OCI-LY1 (cell line): Measurements from ENCODE around the gene SPC25.

ENCODE experiments used
- H2AFZ ChIP-seq: fragments of 200-600 bp; sonication (generic), shearing (Covaris generic); 2 replicates; pipeline ENCODE4 v1.6.0; 2014; ENCODE audit warnings: antibody characterized with exemption, mild to moderate bottlenecking, low read length
- H3F3A ChIP-seq: fragments of 200-600 bp; sonication (generic), shearing (Covaris generic); 2 replicates; pipeline ENCODE4 v1.6.0; 2014; ENCODE audit warnings: mild to moderate bottlenecking, antibody characterized with exemption, low read length, moderate library complexity; ENCODE audit not compliant: insufficient read depth
- H3K27ac ChIP-seq: fragments of 200-600 bp; sonication (generic); 2 replicates; pipeline ENCODE4 v1.5.1; 2014; ENCODE audit warnings: low read length, mixed run types, mild to moderate bottlenecking, low read depth; ENCODE audit not compliant: poor library complexity, severe bottlenecking
- H3K27me3 ChIP-seq: fragments of 200-600 bp; sonication (generic); 2 replicates; pipeline ENCODE4 v1.6.0; 2014; ENCODE audit warnings: antibody characterized with exemption, mild to moderate bottlenecking, low read length, moderate library complexity; ENCODE audit not compliant: insufficient read depth
- H3K36me3 ChIP-seq: fragments of 200-600 bp; sonication (generic); 2 replicates; pipeline ENCODE4 v1.6.1; 2014; ENCODE audit warnings: mild to moderate bottlenecking, antibody characterized with exemption, low read length, moderate library complexity, mixed read lengths; ENCODE audit not compliant: insufficient read depth
- H3K4me1 ChIP-seq: fragments of 200-600 bp; sonication (generic); 2 replicates; pipeline ENCODE4 v1.5.1; 2014; ENCODE audit warnings: mild to moderate bottlenecking, low read length, moderate library complexity; ENCODE audit not compliant: insufficient read depth, severe bottlenecking
- H3K4me2 ChIP-seq: fragments of 200-600 bp; sonication (generic), shearing (Covaris generic); 2 replicates; pipeline ENCODE4 v1.6.1; 2014; ENCODE audit warnings: low read length
- H3K4me3 ChIP-seq: fragments of 200-600 bp; sonication (generic); 2 replicates; pipeline ENCODE4 v1.5.1; 2014; ENCODE audit warnings: low read length, low read depth, mild to moderate bottlenecking, mixed read lengths; ENCODE audit not compliant: poor library complexity, severe bottlenecking
- H3K79me2 ChIP-seq: fragments of 200-600 bp; shearing (Covaris generic); 2 replicates; pipeline ENCODE4 v1.6.1; 2016; ENCODE audit warnings: mixed run types, low read length, mixed read lengths; ENCODE audit not compliant: insufficient read depth
- H3K9ac ChIP-seq: fragments of 200-600 bp; sonication (generic), shearing (Covaris generic); 2 replicates; pipeline ENCODE4 v1.6.1; 2014; ENCODE audit warnings: mild to moderate bottlenecking, low read length, mixed read lengths
- H3K9me2 ChIP-seq: fragments of 200-600 bp; sonication (generic), shearing (Covaris generic); 2 replicates; pipeline ENCODE4 v1.6.1; 2014; ENCODE audit warnings: low read depth, mild to moderate bottlenecking, low read length, mixed read lengths
- H3K9me3 ChIP-seq: fragments of 200-600 bp; shearing (Covaris generic); 2 replicates; pipeline ENCODE4 v1.6.1; 2014; ENCODE audit warnings: low read length, mixed read lengths
- H4K20me1 ChIP-seq: fragments of 200-600 bp; sonication (generic), shearing (Covaris generic); 2 replicates; pipeline ENCODE4 v1.6.0; 2016; ENCODE audit warnings: mild to moderate bottlenecking, low read length; ENCODE audit not compliant: insufficient read depth
- CTCF ChIP-seq: fragments of 200-600 bp; sonication (generic), shearing (Covaris generic); IDR thresholded peaks from 2 replicates; pipeline ENCODE4 v1.5.1; 2017; ENCODE audit warnings: mild to moderate bottlenecking, antibody characterized with exemption, low read length, moderate library complexity, mixed read lengths
- EZH2 ChIP-seq: fragments of 200-600 bp; sonication (generic), shearing (Covaris generic); IDR thresholded peaks from 2 replicates; pipeline ENCODE4 v1.8.0; 2017; ENCODE audit warnings: borderline replicate concordance, mixed run types, mild to moderate bottlenecking, antibody characterized with exemption, low read length, moderate library complexity, mixed read lengths

SPC25 gene

GRCh38 chr2:168850846-168851245 lies 39.4 kb downstream of the SPC25 start:
- Histone ChIP-seq H2AFZ (no peak overlapping the region), H3K79me2 (no peaks in the 10 kb centered on the region), H4K20me1 (no peaks in the 10 kb centered on the region), H3K4me2 (no peak overlapping the region), H3K9me2 (no peaks in the 10 kb centered on the region), H3K4me1 (no peaks in the 10 kb centered on the region), H3K27me3 (no peaks in the 10 kb centered on the region), H3K27ac (no peak overlapping the region), H3F3A (no peaks in the 10 kb centered on the region), H3K9ac (no peak overlapping the region), H3K36me3 (no peaks in the 10 kb centered on the region), H3K9me3 (no peaks in the 10 kb centered on the region), H3K4me3 (no peak overlapping the region)
- TF ChIP-seq CTCF (no peak), EZH2 (no peak)

- no peaks in the 10 kb centered on the region for H3K36me3 ChIP-seq
- no peak overlapping the region for H2AFZ ChIP-seq
- no peak overlapping the region for H3K27ac ChIP-seq
- H3F3A ChIP-seq, result no peaks in the 10 kb centered on the region
- no peak for TF ChIP-seq EZH2
- TF ChIP-seq CTCF, result no peak
- H3K9me2 ChIP-seq, result no peaks in the 10 kb centered on the region
- no peak overlapping the region for H3K4me2 ChIP-seq
- H3K4me1 ChIP-seq, result no peaks in the 10 kb centered on the region
- H3K79me2 ChIP-seq, result no peaks in the 10 kb centered on the region
- no peaks in the 10 kb centered on the region for H3K27me3 ChIP-seq
- H3K9ac ChIP-seq, result no peak overlapping the region
- no peaks in the 10 kb centered on the region for H3K9me3 ChIP-seq
- H4K20me1 ChIP-seq, result no peaks in the 10 kb centered on the region
- no peak overlapping the region for H3K4me3 ChIP-seq
These were observed 40.6 kb downstream of the SPC25 start for GRCh38 chr2:168849610-168850009.

GRCh38 chr2:168848225-168848624 lies 42.0 kb downstream of the SPC25 start:
- Histone ChIP-seq H4K20me1 (no peaks in the 10 kb centered on the region), H3K27ac (no peak overlapping the region), H3K4me1 (no peaks in the 10 kb centered on the region), H3K27me3 (no peaks in the 10 kb centered on the region), H3K9me3 (no peaks in the 10 kb centered on the region), H2AFZ (no peak overlapping the region), H3K9ac (no peak overlapping the region), H3F3A (no peaks in the 10 kb centered on the region), H3K4me3 (no peak overlapping the region), H3K9me2 (no peaks in the 10 kb centered on the region), H3K4me2 (no peak overlapping the region), H3K36me3 (no peaks in the 10 kb centered on the region), H3K79me2 (no peaks in the 10 kb centered on the region)
- no peak for TF ChIP-seq CTCF
